ENCODE results near the gene ARHGAP24. TPM values are rescaled to one million over a fixed set of nuclear protein-coding genes. Genes with fewer than 3 reads are reported as not detected.

ARHGAP24 gene
- total and polyA plus RNA-seq, 2 experiments from 2014 or later: 0.21 to 0.36 TPM

GRCh38 chr4:85829276-85830051 is 354.5 kb downstream of the ARHGAP24 start (continued):
- TF ChIP-seq, protein P1, sequence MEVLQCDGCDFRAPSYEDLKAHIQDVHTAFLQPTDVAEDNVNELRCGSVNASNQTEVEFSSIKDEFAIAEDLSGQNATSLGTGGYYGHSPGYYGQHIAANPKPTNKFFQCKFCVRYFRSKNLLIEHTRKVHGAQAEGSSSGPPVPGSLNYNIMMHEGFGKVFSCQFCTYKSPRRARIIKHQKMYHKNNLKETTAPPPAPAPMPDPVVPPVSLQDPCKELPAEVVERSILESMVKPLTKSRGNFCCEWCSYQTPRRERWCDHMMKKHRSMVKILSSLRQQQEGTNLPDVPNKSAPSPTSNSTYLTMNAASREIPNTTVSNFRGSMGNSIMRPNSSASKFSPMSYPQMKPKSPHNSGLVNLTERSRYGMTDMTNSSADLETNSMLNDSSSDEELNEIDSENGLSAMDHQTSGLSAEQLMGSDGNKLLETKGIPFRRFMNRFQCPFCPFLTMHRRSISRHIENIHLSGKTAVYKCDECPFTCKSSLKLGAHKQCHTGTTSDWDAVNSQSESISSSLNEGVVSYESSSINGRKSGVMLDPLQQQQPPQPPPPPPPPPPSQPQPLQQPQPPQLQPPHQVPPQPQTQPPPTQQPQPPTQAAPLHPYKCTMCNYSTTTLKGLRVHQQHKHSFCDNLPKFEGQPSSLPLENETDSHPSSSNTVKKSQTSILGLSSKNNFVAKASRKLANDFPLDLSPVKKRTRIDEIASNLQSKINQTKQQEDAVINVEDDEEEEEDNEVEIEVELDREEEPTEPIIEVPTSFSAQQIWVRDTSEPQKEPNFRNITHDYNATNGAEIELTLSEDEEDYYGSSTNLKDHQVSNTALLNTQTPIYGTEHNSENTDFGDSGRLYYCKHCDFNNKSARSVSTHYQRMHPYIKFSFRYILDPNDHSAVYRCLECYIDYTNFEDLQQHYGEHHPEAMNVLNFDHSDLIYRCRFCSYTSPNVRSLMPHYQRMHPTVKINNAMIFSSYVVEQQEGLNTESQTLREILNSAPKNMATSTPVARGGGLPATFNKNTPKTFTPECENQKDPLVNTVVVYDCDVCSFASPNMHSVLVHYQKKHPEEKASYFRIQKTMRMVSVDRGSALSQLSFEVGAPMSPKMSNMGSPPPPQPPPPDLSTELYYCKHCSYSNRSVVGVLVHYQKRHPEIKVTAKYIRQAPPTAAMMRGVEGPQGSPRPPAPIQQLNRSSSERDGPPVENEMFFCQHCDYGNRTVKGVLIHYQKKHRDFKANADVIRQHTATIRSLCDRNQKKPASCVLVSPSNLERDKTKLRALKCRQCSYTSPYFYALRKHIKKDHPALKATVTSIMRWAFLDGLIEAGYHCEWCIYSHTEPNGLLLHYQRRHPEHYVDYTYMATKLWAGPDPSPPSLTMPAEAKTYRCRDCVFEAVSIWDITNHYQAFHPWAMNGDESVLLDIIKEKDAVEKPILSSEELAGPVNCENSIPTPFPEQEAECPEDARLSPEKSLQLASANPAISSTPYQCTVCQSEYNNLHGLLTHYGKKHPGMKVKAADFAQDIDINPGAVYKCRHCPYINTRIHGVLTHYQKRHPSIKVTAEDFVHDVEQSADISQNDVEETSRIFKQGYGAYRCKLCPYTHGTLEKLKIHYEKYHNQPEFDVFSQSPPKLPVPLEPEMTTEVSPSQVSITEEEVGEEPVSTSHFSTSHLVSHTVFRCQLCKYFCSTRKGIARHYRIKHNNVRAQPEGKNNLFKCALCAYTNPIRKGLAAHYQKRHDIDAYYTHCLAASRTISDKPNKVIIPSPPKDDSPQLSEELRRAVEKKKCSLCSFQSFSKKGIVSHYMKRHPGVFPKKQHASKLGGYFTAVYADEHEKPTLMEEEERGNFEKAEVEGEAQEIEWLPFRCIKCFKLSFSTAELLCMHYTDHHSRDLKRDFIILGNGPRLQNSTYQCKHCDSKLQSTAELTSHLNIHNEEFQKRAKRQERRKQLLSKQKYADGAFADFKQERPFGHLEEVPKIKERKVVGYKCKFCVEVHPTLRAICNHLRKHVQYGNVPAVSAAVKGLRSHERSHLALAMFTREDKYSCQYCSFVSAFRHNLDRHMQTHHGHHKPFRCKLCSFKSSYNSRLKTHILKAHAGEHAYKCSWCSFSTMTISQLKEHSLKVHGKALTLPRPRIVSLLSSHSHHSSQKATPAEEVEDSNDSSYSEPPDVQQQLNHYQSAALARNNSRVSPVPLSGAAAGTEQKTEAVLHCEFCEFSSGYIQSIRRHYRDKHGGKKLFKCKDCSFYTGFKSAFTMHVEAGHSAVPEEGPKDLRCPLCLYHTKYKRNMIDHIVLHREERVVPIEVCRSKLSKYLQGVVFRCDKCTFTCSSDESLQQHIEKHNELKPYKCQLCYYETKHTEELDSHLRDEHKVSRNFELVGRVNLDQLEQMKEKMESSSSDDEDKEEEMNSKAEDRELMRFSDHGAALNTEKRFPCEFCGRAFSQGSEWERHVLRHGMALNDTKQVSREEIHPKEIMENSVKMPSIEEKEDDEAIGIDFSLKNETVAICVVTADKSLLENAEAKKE (CRISPR knock-in tag; IDR thresholded peaks at IDR 0.05): no peak
- TF ChIP-seq ZNF114 (CRISPR knock-in tag; IDR thresholded peaks at IDR 0.05): no peak
- TF ChIP-seq CTCF (conservative IDR thresholded peaks at IDR 0.05; ENCODE audit: low read depth in 2 of 2): no peak
- no peak for TF ChIP-seq CREB1 (CRISPR knock-in tag; IDR thresholded peaks at IDR 0.05; ENCODE audit: low read depth)
- no peak for TF ChIP-seq POLR2AphosphoS5 (IDR thresholded peaks at IDR 0.05; ENCODE audit: low read depth)
- TF ChIP-seq, protein P2, sequence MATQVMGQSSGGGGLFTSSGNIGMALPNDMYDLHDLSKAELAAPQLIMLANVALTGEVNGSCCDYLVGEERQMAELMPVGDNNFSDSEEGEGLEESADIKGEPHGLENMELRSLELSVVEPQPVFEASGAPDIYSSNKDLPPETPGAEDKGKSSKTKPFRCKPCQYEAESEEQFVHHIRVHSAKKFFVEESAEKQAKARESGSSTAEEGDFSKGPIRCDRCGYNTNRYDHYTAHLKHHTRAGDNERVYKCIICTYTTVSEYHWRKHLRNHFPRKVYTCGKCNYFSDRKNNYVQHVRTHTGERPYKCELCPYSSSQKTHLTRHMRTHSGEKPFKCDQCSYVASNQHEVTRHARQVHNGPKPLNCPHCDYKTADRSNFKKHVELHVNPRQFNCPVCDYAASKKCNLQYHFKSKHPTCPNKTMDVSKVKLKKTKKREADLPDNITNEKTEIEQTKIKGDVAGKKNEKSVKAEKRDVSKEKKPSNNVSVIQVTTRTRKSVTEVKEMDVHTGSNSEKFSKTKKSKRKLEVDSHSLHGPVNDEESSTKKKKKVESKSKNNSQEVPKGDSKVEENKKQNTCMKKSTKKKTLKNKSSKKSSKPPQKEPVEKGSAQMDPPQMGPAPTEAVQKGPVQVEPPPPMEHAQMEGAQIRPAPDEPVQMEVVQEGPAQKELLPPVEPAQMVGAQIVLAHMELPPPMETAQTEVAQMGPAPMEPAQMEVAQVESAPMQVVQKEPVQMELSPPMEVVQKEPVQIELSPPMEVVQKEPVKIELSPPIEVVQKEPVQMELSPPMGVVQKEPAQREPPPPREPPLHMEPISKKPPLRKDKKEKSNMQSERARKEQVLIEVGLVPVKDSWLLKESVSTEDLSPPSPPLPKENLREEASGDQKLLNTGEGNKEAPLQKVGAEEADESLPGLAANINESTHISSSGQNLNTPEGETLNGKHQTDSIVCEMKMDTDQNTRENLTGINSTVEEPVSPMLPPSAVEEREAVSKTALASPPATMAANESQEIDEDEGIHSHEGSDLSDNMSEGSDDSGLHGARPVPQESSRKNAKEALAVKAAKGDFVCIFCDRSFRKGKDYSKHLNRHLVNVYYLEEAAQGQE (IDR thresholded peaks at IDR 0.05; ENCODE audit: unreplicated experiment): no peak
- no peak for TF ChIP-seq JUNB (IDR thresholded peaks at IDR 0.05; ENCODE audit: unreplicated experiment)
- no peak for TF ChIP-seq EZH2phosphoT487 (IDR thresholded peaks at IDR 0.05; ENCODE audit: unreplicated experiment)
- TF ChIP-seq EZH2 (IDR thresholded peaks at IDR 0.05; ENCODE audit: low read depth, unreplicated experiment): no peak
- TF ChIP-seq STAT1 (IDR thresholded peaks at IDR 0.05; ENCODE audit: unreplicated experiment): no peak
